ENCODE data around the gene HEXIM1. TPM values are rescaled to one million over a fixed set of nuclear protein-coding genes. Genes with fewer than 3 reads are reported as not detected.

HEXIM1 gene
- total RNA-seq, 4 donors from 2014 or later, result 32.1 to 58.2 (median 45.3) TPM

DNA sequence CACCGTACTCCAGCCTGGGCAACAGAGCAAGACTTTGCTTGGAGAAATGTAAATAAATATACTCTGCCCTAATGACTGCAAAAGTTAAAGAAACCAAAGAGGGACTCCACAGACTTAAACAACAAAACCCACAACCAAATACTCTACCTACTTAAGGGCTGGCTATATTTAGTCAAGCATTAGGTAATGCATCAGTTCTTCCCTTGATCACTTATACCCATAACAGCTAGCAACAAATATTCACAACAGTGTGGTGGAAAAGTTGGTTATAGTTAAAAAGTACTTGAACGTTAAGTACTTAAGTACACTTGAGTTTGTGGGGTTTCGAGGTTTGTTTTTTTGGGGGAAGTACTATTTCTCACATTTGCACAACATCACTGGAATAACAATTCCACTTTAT is 8.0 kb downstream of the HEXIM1 start:
- DNase-seq (ENCODE audit: extremely low spot score), result no peak
- no peaks in the 10 kb centered on the region for H3K9me3 ChIP-seq
- 88% methylated on average over 3 of the region's 3 CpGs for WGBS
- no peaks in the 10 kb centered on the region for H3K27me3 ChIP-seq
- peaks cover 55 to 87% (median 84%) of the 10 kb centered on the region in 4 donors for H3K4me1 ChIP-seq
- TF ChIP-seq POLR2A (IDR thresholded peaks at IDR 0.05; ENCODE audit: low read depth), result no peak
- no peak for TF ChIP-seq EP300 (IDR thresholded peaks at IDR 0.05)
- TF ChIP-seq CTCF (IDR thresholded peaks at IDR 0.05), result no peak
- no peak for TF ChIP-seq POLR2AphosphoS5 (IDR thresholded peaks at IDR 0.05)
- H3K27ac ChIP-seq (replicated peaks in 1 of 4), result peak overlapping the region in 3 of 4 donors; percentile 12 to 18 (median 16)
- H3K4me3 ChIP-seq, result no peak overlapping the region
- H3K36me3 ChIP-seq, result no peaks in the 10 kb centered on the region
- intact Hi-C loops (cut with DNase I), result loop anchor here (5.0 kb wide), 1 partner anchor 41 kb away; no protein-coding TSS in a partner anchor

- WGBS, result 0% methylated on average over 12 of the region's 48 CpGs
- Histone ChIP-seq H3K4me1 (peaks cover 43 to 60% (median 55%) of the 10 kb centered on the region in 4 donors), H3K36me3 (no peaks in the 10 kb centered on the region), H3K27me3 (no peaks in the 10 kb centered on the region), H3K9me3 (no peaks in the 10 kb centered on the region), H3K27ac (replicated peaks in 1 of 4) (peak overlapping the region; percentile 99 to 100 (median 100)), H3K4me3 (peak overlapping the region; percentile 91 to 97 (median 96))
- TF ChIP-seq CTCF (IDR thresholded peaks at IDR 0.05) (peak in 1 of 3 experiments; percentile 33), POLR2A (IDR thresholded peaks at IDR 0.05; ENCODE audit: low read depth) (no peak)
- intact Hi-C loops (cut with DNase I), result no loop called here
- no peak for DNase-seq (ENCODE audit: extremely low spot score)
These were observed 12.4 kb downstream of the HEXIM1 start for GRCh38 chr17:45160447-45161287.

DNA sequence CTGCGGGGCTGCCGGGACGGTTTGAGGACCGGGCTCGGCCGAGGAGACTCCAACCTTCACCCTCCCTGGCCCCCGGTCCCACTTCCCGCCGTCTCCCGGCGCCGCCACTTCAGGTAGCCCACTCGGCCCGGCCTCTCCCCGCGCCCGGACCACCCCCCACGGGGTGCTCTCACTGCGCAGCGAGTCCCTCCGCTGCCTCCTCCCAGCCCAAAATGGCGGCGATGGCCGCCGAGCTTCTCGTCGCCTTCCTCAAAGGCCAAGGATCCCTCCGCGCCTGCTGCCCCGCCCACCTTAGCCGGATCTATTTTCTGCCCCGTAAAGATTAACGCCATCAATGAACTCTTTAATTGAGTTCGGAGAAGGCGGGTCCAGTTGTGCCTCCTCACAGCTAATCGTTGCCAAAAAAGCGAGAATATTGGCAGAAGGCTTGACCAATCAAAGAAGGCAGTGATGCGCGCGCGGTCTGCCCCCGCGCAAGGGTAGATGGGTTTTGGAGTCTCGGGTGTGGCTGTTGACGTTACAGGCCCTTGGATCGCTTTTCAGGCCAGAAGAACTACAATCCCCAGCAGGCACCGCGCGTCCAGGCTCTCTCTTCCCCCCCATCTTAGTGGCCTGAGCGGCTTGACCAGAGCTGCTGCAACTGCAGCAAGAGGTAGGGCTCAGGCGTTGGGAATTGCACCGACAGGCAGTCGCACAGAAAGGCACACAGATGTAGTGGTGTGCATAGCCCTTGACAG is 13.2 kb downstream of the HEXIM1 start, which contains the start of gene HEXIM2:
TSS of gene HEXIM2 (plus strand) at position 588 of the 737 bp plus-strand sequence. CDS start 919 bp downstream, outside the sequence.
- Histone ChIP-seq H3K4me1 (peaks cover 40 to 52% (median 48%) of the 10 kb centered on the region in 4 donors), H3K27me3 (no peaks in the 10 kb centered on the region), H3K4me3 (peak within 1 kb of the TSS; percentile 91 to 97 (median 96)), H3K9me3 (no peaks in the 10 kb centered on the region), H3K27ac (replicated peaks in 1 of 4) (peak within 1 kb of the TSS; percentile 99 to 100 (median 100)), H3K36me3 (no peaks in the 10 kb centered on the region)
- TF ChIP-seq EP300 (IDR thresholded peaks at IDR 0.05), result no peak
- TF ChIP-seq CTCF (IDR thresholded peaks at IDR 0.05), result peak in 1 of 3 experiments; percentile 31
- peak; percentile 96 to 99 for TF ChIP-seq POLR2AphosphoS5 (IDR thresholded peaks at IDR 0.05)
- TF ChIP-seq POLR2A (IDR thresholded peaks at IDR 0.05; ENCODE audit: low read depth), result peak; percentile 96
- WGBS, result under 1% methylated on average over 27 of the region's 53 CpGs
- DNase-seq (ENCODE audit: extremely low spot score), result peak; percentile 100
- intact Hi-C loops (cut with DNase I), result no loop called here

DNA sequence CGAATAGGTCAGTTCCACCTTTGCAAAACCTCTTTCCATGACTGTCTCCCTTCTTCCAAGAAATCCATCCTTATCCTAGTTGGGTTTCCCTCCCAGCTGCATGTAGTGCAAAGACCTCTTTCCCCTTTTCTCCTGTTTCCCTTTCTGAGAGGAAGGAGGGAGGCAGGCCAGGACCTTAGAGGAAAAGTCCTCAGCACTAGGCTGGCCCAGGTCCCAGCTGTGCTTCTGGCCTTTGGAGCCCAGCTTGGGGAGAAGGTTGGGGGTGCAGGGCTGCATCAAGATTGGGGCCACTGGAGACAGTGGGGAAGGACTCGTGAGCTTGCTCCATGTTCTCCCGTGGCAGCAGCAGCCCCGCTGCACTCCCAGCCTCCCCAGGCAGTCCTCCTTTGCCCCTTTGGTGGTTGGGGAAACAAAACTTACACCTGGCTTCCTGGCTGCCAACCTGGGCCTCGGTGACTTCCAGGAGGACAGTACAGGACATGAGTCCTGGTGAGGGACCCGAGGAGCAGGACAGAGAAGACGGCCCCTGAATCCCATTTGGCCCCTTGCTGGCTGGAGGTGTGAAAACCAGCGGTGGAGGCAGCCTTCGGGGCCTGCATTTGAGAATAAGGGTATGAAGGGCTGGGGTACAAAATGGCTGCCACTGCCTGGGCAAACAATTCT is 13.9 kb downstream of the HEXIM1 start:
- intact Hi-C loops (cut with DNase I), result no loop called here
- no peak for TF ChIP-seq POLR2AphosphoS5 (IDR thresholded peaks at IDR 0.05)
- TF ChIP-seq EP300 (IDR thresholded peaks at IDR 0.05), result no peak
- TF ChIP-seq POLR2A (IDR thresholded peaks at IDR 0.05; ENCODE audit: low read depth), result no peak
- peak overlapping the region; percentile 51 to 100 (median 84) for H3K27ac ChIP-seq (replicated peaks in 1 of 4)
- no peaks in the 10 kb centered on the region for H3K9me3 ChIP-seq
- H3K36me3 ChIP-seq, result no peaks in the 10 kb centered on the region
- H3K27me3 ChIP-seq, result no peaks in the 10 kb centered on the region
- H3K4me3 ChIP-seq, result peak overlapping the region; percentile 91 to 97 (median 96)
- no peak for DNase-seq (ENCODE audit: extremely low spot score)
- H3K4me1 ChIP-seq, result peaks cover 39 to 45% (median 43%) of the 10 kb centered on the region in 4 donors
- WGBS, result 63% methylated on average over 7 of the region's 9 CpGs
